K562 (cell line): ENCODE measurements around the gene HLCS. TPM values are rescaled to one million over a fixed set of nuclear protein-coding genes. Genes with fewer than 3 reads are reported as not detected.
A peak's percentile ranks its signal among the peaks of the same experiment; 100 is the strongest.

Source experiments
- ATAC-seq: fragments of 200-7000 bp; cut with Tn5 transposase; 3 replicates; pipeline ENCODE4 v1.9.1; 2020; ENCODE audit warnings: moderate library complexity
- BruUV-seq: library from RNA; stranded (reverse); fragments of 400-500 nt; replicated peaks from 2 replicates; lab custom pipeline; 2021; lab: Mats Ljungman, UMichigan
- CTCF ChIA-PET: fragments of 300-600 bp; formaldehyde crosslinking; extraction: SDS; loops from one replicate; lab custom pipeline; 2021; ENCODE audit warnings: low intra/inter-chr PET ratio; lab: Yijun Ruan, JAX
- POLR2A ChIA-PET: fragments of 300-600, 350-650 bp; sonication (Branson Sonifier 250); formaldehyde crosslinking; extraction: SDS; loops from one replicate; lab custom pipeline; 2021; ENCODE audit warnings: antibody characterized with exemption, inconsistent platforms; lab: Yijun Ruan, JAX
- DNase-seq, 4 experiments: peaks; one replicate each; pipeline versions ENCODE4 v3.0.0 to v3.0.0-alpha.2; 2011 to 2018; ENCODE audit warnings: low spot score in 3 of 4, mixed read lengths in 3 of 4; ENCODE audit errors: extremely low read depth in 1 of 4
- FAIRE-seq: peaks from 2 replicates; lab custom pipeline; 2011; peaks lifted over from hg19 to GRCh38; lab: Jason Lieb, UNC
- H2AFZ ChIP-seq: 2 replicates; pipeline ENCODE4 v1.6.0; 2011; ENCODE audit warnings: low read depth, low read length, control low read depth, inconsistent platforms
- H3K27ac ChIP-seq: fragments of 200-600 bp; 3 replicates; pipeline ENCODE4 v1.8.0; 2011; ENCODE audit warnings: low read depth, mild to moderate bottlenecking, control low read depth, inconsistent platforms, low read length, moderate library complexity, mixed read lengths; ENCODE audit errors: extremely low read depth
- H3K27me3 ChIP-seq, 2 experiments: fragments of 300-600 bp in 1 of 2; 2 replicates in 1 of 2; 3 replicates in 1 of 2; pipeline versions ENCODE4 v1.6.0 to v1.8.0; 2011; ENCODE audit warnings: inconsistent platforms in 2 of 2, low read length in 2 of 2, mild to moderate bottlenecking in 1 of 2, mixed read lengths in 1 of 2, moderate library complexity in 1 of 2; ENCODE audit not compliant: control insufficient read depth in 2 of 2, insufficient read depth in 2 of 2
- H3K36me3 ChIP-seq: fragments of 300-600 bp; 3 replicates; pipeline ENCODE4 v1.8.0; 2011; ENCODE audit warnings: mild to moderate bottlenecking, low read length, inconsistent platforms; ENCODE audit not compliant: control insufficient read depth, insufficient read depth
- H3K4me1 ChIP-seq, 2 experiments: fragments of 200-600 bp in 1 of 2; replicated peaks in 1 of 2; 2 replicates in 1 of 2; 3 replicates in 1 of 2; pipeline versions ENCODE4 v1.5.1 to v1.8.0; 2011; ENCODE audit warnings: inconsistent platforms in 2 of 2, low read length in 2 of 2, mild to moderate bottlenecking in 1 of 2, mixed read lengths in 1 of 2, moderate library complexity in 1 of 2; ENCODE audit not compliant: control insufficient read depth in 2 of 2, insufficient read depth in 2 of 2
- H3K4me2 ChIP-seq: 2 replicates; pipeline ENCODE4 v1.6.1; 2011; ENCODE audit warnings: low read length, control low read depth, inconsistent platforms, mixed read lengths; ENCODE audit not compliant: insufficient read depth
- H3K4me3 ChIP-seq: fragments of 200-600 bp; sonication (generic), shearing (Covaris generic); 2 replicates; pipeline ENCODE4 v1.5.1; 2016; ENCODE audit warnings: control low read depth, inconsistent platforms
- H3K79me2 ChIP-seq: fragments of 200-600 bp; 3 replicates; pipeline ENCODE4 v1.8.0; 2011; ENCODE audit warnings: low read length, inconsistent platforms; ENCODE audit not compliant: control insufficient read depth, insufficient read depth
- H3K9ac ChIP-seq, 2 experiments: 2 replicates each; pipeline versions ENCODE4 v1.6.0 to v1.6.1; 2011; ENCODE audit warnings: low read depth in 2 of 2, low read length in 2 of 2, control low read depth in 1 of 2, inconsistent platforms in 1 of 2, mild to moderate bottlenecking in 1 of 2, mixed read lengths in 1 of 2; ENCODE audit not compliant: insufficient read depth in 1 of 2
- H3K9me1 ChIP-seq: one replicate; pipeline ENCODE4 v1.6.0; 2011; ENCODE audit warnings: inconsistent platforms, mild to moderate bottlenecking, low read length, moderate library complexity; ENCODE audit not compliant: control insufficient read depth, insufficient read depth
- H3K9me3 ChIP-seq: replicated peaks from 2 replicates; pipeline ENCODE4 v1.5.1; 2011; ENCODE audit warnings: low read depth, low read length, inconsistent platforms; ENCODE audit not compliant: control insufficient read depth, insufficient read depth
- H4K20me1 ChIP-seq: replicated peaks from 2 replicates; pipeline ENCODE4 v1.6.1; 2011; ENCODE audit warnings: low read length, inconsistent platforms, mixed read lengths; ENCODE audit not compliant: control insufficient read depth, insufficient read depth
- ATF3 ChIP-seq, 2 experiments: fragments of 450-650 bp in 1 of 2; sonication (generic) in 1 of 2; formaldehyde crosslinking in 1 of 2; IDR thresholded peaks in 1 of 2; conservative IDR thresholded peaks in 1 of 2; 2 replicates each; pipeline versions ENCODE4 v1.6.1 to v1.8.1; 2016 to 2023; ENCODE audit warnings: mild to moderate bottlenecking in 2 of 2, moderate library complexity in 2 of 2, inconsistent platforms in 1 of 2, missing genetic modification reagents in 1 of 2
- ATF7 ChIP-seq: fragments of 450-650 bp; IDR thresholded peaks from 2 replicates; pipeline ENCODE4 v1.7.1; 2014; ENCODE audit warnings: mild to moderate bottlenecking, moderate library complexity
- CREM ChIP-seq: IDR thresholded peaks from 2 replicates; pipeline ENCODE4 v1.6.1; 2014; ENCODE audit warnings: antibody characterized with exemption, low read depth
- E2F8 ChIP-seq: fragments of 450-650 bp; IDR thresholded peaks from 2 replicates; pipeline ENCODE4 v1.7.1; 2018; ENCODE audit warnings: mild to moderate bottlenecking, low read depth; ENCODE audit not compliant: partially characterized antibody
- GTF2F1 ChIP-seq: IDR thresholded peaks from 2 replicates; pipeline ENCODE4 v1.6.1; 2011; ENCODE audit warnings: low read depth, low read length, improper control_type of control experiment
- JUND ChIP-seq, 2 experiments: IDR thresholded peaks; 2 replicates in 1 of 2; 3 replicates in 1 of 2; pipeline ENCODE4 v1.6.1; 2011; ENCODE audit warnings: borderline replicate concordance in 2 of 2, low read depth in 2 of 2, low read length in 2 of 2, improper control_type of control experiment in 1 of 2, missing biosample characterization in 1 of 2, missing genetic modification characterization in 1 of 2, missing genetic modification reagents in 1 of 2
- ZNF354B ChIP-seq: fragments of 250-450 bp; sonication (Bioruptor Pico); IDR thresholded peaks from 2 replicates; pipeline ENCODE4 v1.4.0; 2020
- ZZZ3 ChIP-seq: fragments of 450-650 bp; IDR thresholded peaks from 2 replicates; pipeline ENCODE4 v1.6.1; 2016; ENCODE audit warnings: antibody characterized with exemption, mild to moderate bottlenecking, moderate library complexity
- WGBS: fragments of 100-300 bp; shearing (Covaris generic); methylation state at CpG from one replicate; pipeline ENCODE4 v1.1.6; 2016; ENCODE audit warnings: low coverage, mixed read lengths; ENCODE audit not compliant: insufficient coverage; ENCODE audit errors: missing lambda C conversion rate; 5-methylcytosine and 5-hydroxymethylcytosine counted together
- in situ Hi-C: fragments of 300-500 bp; cut with MboI; formaldehyde crosslinking; loops from 4 replicates; pipeline ENCODE4 v1.15.0; 2018; ENCODE audit warnings: inconsistent platforms, mixed read lengths
- intact Hi-C: fragments of 100-400 bp; cut with micrococcal nuclease; formaldehyde crosslinking; loops from 2 replicates; pipeline ENCODE4 v1.14.2; 2022
- polyA plus RNA-seq, 8 experiments: library from polyadenylated mRNA; depleted of rRNA in 4 of 8; stranded (reverse) in 5 of 8; unstranded in 3 of 8; fragments of >200 nt; fragmentation: Nextera tagmentation in 2 of 8; fragmentation: Illumina TruSeq in 1 of 8; extraction: Ambion mirVana in 2 of 8; extraction: Trizol in 1 of 8; gene quantifications; 2 replicates each; pipeline versions ENCODE4 v1.2.1 to v1.2.3, GENCODE V29; 2011 to 2014; ENCODE audit warnings: inconsistent platforms in 1 of 8, missing spikeins in 1 of 8
- total RNA-seq, 7 experiments: library from RNA; depleted of rRNA in 6 of 7; stranded (reverse); fragments of >200 nt in 6 of 7; fragmentation: Illumina TruSeq in 2 of 7; extraction: Trizol in 2 of 7; gene quantifications; 2 replicates each; pipeline versions ENCODE4 v1.2.1 to v1.2.3, GENCODE V29; 2011 to 2021; ENCODE audit warnings: low replicate concordance in 1 of 7

HLCS gene
- total and polyA plus RNA-seq, 9 of the 15 experiments (the other 6 are each of a cell fraction or from before 2014, with no cell fraction given), result 3.0 to 21.5 (median 17.1) TPM

- ChIA-PET POLR2A (interaction anchor here (0.6 to 0.7 kb wide), 2 partner anchors 12 to 264 kb away, joined by 3 read pairs; no protein-coding TSS in a partner anchor), CTCF (no interaction called here)
- H3K9me1 ChIP-seq, result peaks cover 3% of the 10 kb centered on the region
- H4K20me1 ChIP-seq, result no peaks in the 10 kb centered on the region; the same call in 1 of the 2 replicates
- no TSS peak for BruUV-seq
- H3K9me3 ChIP-seq, result no peaks in the 10 kb centered on the region
- no peak overlapping the region for H3K4me2 ChIP-seq
- no peaks in the 10 kb centered on the region for H3K36me3 ChIP-seq
- no peaks in the 10 kb centered on the region for H3K27me3 ChIP-seq
- in situ Hi-C loops, result no loop called here
- H3K79me2 ChIP-seq, result no peaks in the 10 kb centered on the region
- H3K27ac ChIP-seq, result no peak overlapping the region
- ATAC-seq (peak; percentile 65), FAIRE-seq (peak; percentile 69), DNase-seq (peak in 1 of 4 experiments; percentile 16)
- intact Hi-C loops, result no loop called here
- WGBS, result 66% methylated on average over 4 of the region's 4 CpGs
- TF ChIP-seq ZNF354B, result no peak
- peak; percentile 61 for TF ChIP-seq ATF3 (IDR thresholded peaks at IDR 0.05)
- no peak for TF ChIP-seq ATF3 (CRISPR knock-in tag; conservative IDR thresholded peaks at IDR 0.05)
- TF ChIP-seq E2F8, result no peak
- peak; percentile 44; the same call in 1 of the 2 replicates for TF ChIP-seq JUND (IDR thresholded peaks at IDR 0.05; ENCODE audit: borderline replicate concordance, low read depth, low read length)
- TF ChIP-seq JUND (tag; IDR thresholded peaks at IDR 0.05; ENCODE audit: borderline replicate concordance, low read depth, low read length), result peak; percentile 50; the same call in 2 of the 3 replicates
- TF ChIP-seq CREM, result peak; percentile 45; the same call in 1 of the 2 replicates
- TF ChIP-seq GTF2F1, result no peak
- no peak for TF ChIP-seq ZZZ3
- TF ChIP-seq ATF7, result peak; percentile 36; the same call in 1 of the 2 replicates
- H3K4me3 ChIP-seq, result no peak overlapping the region
- no peaks in the 10 kb centered on the region for H3K4me1 ChIP-seq
- no peak overlapping the region for H2AFZ ChIP-seq
- H3K9ac ChIP-seq, result no peak overlapping the region
These were observed 160.4 kb downstream of the HLCS start for GRCh38 chr21:36806103-36806502.
